DMS114 treated with DMSO at 0.1 percent for 48 hours (cell line): Measurements from ENCODE around the gene FTH1.
"Not testable (repeated sequence)": the region's sequence is repeated elsewhere in the genome, so short reads cannot be mapped to it uniquely, and the experiment has no call there.

ENCODE experiments used
- DNase-seq: peaks from one replicate; lab custom pipeline; 2025; ENCODE audit not compliant: unreplicated experiment; lab: John Stamatoyannopoulos, UW

Gene FTH1

GRCh38 chr11:61964058-61964665, 3.3 kb downstream of the FTH1 start:
- no peak for DNase-seq

- DNase-seq, result no peak
Observed at GRCh38 chr11:61963282-61964057, 4.0 kb downstream of the FTH1 start.

DNA sequence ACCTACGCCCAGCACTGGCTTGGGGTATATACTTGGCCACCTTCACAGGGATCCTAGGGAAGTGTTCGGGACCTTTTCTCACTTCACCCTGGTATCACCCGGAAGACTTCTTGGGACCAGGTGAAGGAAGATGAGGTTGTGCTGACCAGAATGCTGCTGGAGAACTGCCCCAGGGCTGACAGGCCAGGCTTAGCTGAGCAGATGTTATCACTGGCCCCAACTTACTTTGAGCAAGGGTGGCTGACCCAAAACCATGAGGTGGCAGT, 4.5 kb downstream of the FTH1 start:
- no peak for DNase-seq

DNA sequence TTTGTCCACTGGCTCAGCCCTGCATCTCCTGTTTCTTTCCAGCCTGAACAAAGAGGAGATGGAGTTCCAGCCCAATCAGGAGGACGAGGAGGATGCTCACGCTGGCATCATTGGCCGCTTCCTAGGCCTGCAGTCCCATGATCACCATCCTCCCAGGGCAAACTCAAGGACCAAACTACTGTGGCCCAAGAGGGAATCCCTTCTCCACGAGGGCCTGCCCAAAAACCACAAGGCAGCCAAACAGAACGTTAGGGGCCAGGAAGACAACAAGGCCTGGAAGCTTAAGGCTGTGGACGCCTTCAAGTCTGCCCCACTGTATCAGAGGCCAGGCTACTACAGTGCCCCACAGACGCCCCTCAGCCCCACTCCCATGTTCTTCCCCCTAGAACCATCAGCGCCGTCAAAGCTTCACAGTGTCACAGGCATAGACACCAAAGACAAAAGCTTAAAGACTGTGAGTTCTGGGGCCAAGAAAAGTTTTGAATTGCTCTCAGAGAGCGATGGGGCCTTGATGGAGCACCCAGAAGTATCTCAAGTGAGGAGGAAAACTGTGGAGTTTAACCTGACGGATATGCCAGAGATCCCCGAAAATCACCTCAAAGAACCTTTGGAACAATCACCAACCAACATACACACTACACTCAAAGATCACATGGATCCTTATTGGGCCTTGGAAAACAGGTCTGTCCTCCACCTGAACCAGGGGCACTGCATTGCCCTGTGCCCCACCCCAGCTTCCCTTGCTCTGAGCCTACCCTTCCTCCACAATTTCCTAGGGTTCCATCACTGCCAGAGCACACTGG, 5.0 kb downstream of the FTH1 start:
- no peak for DNase-seq

DNA sequence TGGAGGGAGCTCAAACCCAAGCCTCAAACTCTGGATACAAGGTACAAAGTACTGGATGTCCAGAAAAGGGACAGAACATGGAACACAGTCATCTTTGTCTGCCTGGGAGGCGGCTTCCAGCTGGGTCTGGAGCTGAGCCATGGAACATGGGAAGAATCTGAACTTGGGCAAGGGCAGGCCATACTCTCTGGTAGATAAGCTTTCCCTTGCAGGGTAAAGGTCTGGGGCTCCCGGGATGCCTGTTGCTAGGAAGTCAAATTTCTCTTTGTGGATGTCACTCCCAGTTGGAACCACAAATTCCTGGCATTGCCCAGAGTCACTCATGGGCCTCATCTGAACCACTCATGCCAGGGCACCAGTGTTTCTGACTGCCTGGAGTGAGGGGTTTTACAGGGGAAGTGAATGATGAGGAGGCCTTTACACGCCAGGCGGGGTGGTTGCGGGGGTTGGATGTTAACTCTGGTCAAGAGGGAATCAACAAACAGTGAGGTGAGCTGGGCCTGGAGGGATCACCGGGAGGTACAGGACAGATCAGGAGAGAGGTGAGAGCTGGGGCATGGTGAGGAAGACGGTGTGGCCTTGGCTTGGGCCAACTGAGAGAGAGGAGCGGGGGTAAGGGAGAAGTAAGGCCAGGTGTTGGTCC, 5.7 kb downstream of the FTH1 start:
- no peak for DNase-seq

GRCh38 chr11:61960532-61960931, 6.9 kb downstream of the FTH1 start:
- DNase-seq, result no peak

GRCh38 chr11:61959678-61960077, 7.8 kb downstream of the FTH1 start:
- no peak for DNase-seq

GRCh38 chr11:61959114-61959513, 8.3 kb downstream of the FTH1 start:
- no peak for DNase-seq

- no peak for DNase-seq
Observed at GRCh38 chr11:61958590-61958989, 8.8 kb downstream of the FTH1 start.

DNA sequence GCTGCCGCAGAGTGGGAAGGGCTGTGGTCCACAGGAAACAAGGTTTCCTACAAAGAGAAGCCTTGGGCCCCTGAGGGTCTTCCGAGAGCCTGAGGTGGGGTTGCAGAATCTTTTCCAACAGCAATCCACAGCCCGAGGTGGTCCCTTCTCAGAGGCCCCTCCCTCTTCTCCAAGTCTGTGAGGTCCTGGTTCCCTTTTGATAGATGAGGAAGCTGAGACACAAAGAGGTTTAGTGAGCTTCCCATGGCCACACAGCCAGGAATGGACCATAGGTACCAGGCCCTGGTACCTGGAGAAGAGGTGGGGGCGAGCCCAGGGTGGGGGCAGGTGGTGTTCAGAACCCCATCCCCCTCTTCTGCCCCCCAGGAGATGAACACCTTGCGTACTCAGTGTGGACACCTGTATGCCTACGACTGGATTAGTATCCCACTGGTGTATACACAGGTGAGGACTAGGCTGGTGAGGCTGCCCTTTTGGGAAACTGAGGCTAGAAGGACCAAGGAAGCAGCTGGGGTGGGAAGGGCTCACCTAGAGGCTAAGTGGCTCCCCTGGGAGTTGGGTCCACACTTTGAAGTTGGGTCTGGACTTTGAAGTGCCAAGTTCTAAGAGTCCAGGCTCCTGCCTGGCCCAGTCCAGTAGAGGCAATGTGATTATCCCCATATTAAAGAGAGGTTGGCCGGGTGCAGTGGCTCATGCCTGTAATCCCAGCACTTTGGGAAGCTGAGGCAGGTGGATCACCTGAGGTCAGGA, 10.2 kb downstream of the FTH1 start:
- no peak for DNase-seq

- DNase-seq, result no peak
Observed at GRCh38 chr11:61956191-61957020, 11.0 kb downstream of the FTH1 start.

GRCh38 chr11:61955422-61956135, 11.9 kb downstream of the FTH1 start:
- DNase-seq, result no peak

DNA sequence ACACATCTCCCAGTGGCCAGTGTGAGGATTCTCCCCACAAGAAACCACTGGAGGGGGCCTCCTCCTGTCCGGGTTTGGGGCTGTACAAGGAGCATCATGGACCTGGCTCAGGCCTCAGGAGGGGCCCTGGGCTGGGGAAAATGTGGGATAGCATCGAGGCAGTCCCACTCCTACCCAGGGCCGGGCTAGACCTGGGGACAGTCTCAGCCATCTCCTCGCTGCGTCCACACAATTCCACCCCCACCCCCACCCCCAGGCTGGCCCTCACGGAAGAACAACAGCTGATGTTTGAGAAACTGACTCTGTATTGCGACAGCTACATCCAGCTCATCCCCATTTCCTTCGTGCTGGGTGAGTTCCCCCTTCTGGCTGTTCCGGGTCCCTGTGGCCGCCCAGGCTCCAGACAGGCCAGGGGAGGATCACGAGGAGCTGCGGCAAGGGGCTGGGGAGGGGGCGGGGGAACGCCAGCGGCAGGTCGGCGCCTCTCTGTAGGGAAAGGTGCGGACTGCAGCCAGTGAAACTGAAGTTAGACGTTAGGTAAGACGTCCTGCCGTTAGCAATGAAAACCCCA, 12.5 kb downstream of the FTH1 start:
- DNase-seq, result no peak

- no peak for DNase-seq
Observed at GRCh38 chr11:61954106-61954850, 13.2 kb downstream of the FTH1 start.

DNA sequence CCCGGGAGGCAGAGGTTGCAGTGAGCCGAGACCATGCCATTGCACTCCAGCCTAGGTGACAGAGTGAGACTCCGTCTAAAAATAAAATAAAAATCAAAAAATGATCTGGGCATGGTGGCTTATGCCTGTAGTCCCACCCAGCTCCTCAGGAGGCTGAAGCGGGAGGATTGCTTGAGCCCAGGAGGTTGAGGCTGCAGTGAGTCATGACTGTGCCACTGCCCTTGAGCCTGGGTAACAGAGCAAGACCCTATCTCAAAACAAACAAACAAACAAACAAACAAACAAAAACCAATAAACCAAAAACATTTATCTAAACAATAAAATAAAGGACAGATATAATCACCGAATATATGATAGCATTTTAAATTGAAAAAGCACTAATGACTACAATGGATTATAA, 13.8 kb downstream of the FTH1 start:
- not testable (repeated sequence) for DNase-seq

GRCh38 chr11:61952882-61953281, 14.6 kb downstream of the FTH1 start:
- DNase-seq, result no peak

- no peak for DNase-seq
Observed at GRCh38 chr11:61951484-61952135, 15.8 kb downstream of the FTH1 start.

- no peak for DNase-seq
Observed at GRCh38 chr11:61950035-61950547, 17.3 kb downstream of the FTH1 start, which contains the start of gene BEST1. TSS of gene BEST1 (plus strand) at chr11:61950351. CDS start at chr11:61951807, 1,456 bp downstream.
